IMR-90 (cell line): ENCODE measurements around the gene HSF2.

ENCODE experiments used
- CEBPB ChIP-seq: IDR thresholded peaks from 2 replicates; pipeline ENCODE4 v1.6.1; 2012; ENCODE audit warnings: low read depth, low read length, improper control_type of control experiment
- NFE2L2 ChIP-seq: fragments of 150-350 bp; IDR thresholded peaks from 2 replicates; pipeline ENCODE4 v1.6.1; 2016; ENCODE audit warnings: low read depth, mild to moderate bottlenecking, low read length
- RAD21 ChIP-seq: IDR thresholded peaks from 2 replicates; pipeline ENCODE4 v1.6.1; 2012; ENCODE audit warnings: low read length, improper control_type of control experiment

DNA sequence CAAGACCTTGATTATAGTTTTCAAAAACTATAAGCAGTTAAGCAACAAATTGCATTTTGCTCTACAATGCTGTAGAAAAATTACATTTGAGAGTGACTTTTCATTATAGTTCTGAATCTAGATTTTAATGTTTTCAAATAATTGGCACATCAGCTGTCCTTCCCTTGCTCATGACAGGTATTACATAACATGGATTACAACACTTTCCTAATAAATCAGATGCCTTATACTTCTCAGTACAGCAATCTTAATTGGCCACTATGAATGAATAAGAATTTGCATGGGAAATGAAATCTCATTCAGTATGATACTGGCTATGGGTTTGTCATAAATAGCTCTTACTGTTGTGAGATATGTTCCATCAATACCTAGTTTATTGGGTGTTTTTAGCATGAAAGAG lies 29.9 kb downstream of the HSF2 start:
- TF ChIP-seq NFE2L2 = no peak
- no peak for TF ChIP-seq CEBPB
- no peak for TF ChIP-seq RAD21
